ENCODE data around the gene MPRIP.
A peak's percentile ranks its signal among the peaks of the same experiment; 100 is the strongest.
"Not testable (repeated sequence)": the region's sequence is repeated elsewhere in the genome, so short reads cannot be mapped to it uniquely, and the experiment has no call there.

The MPRIP gene

GRCh38 chr17:17013828-17014747, 28.2 kb upstream of the MPRIP start:
- not testable (repeated sequence) for DNase-seq

- not testable (repeated sequence) for DNase-seq
These were observed 27.5 kb upstream of the MPRIP start for GRCh38 chr17:17014748-17015124.

DNA sequence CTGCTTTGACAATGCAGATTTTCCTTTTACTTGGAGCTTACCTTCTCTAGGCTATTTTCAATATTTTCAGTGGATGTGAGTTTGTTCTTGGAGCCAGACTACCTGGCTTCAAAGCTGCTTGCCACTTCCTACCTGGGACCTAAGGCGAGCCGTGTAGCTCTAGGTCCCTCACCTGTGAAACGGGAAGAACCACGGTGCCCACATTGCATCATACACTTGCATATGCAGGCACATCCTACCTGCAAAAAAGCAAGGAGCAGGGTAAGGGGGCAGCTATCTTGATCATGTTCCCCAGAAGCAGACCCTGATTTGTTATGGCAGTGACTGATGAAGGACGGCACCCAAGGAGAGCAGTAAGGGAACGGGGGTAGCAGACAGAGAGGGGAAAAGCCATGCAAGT, 27.0 kb upstream of the MPRIP start:
- DNase-seq: no peak

DNA sequence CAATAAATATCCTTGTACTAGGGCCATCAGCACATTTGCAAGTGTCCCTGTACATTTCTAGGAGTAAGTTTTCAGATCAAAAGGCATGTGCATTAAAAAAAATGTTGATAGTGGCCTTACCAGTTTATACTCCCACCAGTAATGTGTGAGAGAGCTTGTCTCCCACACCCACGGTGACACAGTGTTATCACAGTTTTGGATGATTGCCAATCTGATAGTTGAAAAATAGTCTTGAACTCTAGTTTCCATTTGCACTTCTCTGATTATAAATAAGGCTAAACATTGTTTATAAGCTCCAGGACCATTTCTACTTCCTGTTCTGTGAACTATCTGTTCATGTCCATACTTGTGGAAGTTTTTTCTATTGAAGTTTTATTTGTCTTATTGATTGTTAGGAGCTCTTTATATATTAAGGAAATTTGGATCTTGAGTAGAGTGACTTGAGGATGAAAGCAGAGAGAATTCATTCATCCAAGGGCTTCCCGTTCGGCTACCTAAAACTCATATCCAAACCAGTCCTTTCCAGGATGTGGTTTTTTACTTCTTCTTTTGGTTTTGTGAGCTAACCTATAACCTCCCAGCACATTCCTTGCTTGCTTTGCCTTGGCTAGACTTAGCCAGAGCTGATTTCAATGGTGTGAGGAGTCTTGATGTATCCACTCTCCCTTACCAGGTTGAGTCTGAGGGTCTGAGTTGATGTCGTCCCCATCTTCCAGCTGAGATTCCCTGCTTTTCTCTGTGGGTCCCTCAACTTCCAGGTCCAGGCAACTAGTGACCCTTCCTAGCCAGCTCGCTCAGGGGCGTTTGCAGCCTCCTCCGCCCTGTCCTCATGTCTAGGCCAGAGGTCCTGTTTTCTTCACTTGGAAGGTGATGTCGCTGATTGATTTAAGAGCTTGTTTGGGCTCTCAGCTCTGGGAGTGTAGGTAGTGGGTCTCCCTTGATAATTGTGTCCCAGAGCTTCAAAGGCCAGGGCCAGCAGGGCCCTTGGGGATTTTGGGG, 25.8 kb upstream of the MPRIP start:
- peak; percentile 57 for DNase-seq

DNA sequence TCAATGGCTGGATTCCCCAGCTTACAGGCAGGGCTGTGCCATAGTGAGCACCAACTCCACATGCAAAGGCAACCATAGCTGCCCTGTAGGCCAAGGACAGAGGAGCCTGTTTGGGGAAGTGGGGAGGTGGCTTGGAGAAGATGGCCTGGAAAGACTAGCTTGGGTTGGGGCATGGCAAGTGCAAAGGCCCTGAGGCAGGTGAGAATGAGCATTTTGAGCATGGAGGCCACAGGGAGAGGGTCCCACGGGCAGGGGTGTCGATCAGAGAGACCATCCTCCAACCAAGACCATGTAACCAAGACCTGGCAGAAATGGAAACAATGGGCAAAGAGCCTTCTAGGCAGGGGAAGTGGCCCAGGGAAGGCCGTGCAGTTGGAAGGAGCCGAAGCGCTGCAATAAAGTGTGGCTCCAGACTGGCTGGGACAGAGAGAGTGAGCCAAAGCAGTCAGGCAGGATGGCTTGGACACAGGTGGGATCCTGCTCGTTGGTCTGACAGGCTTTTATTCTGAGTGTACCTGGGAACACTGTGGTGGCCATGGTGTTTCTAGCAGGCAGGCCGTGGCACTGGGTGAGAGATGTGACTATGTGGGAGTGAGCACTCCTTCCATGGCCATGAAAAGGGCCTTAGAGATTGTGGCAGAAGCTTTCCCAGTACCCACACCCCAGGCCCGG, 24.8 kb upstream of the MPRIP start:
- DNase-seq: no peak

DNA sequence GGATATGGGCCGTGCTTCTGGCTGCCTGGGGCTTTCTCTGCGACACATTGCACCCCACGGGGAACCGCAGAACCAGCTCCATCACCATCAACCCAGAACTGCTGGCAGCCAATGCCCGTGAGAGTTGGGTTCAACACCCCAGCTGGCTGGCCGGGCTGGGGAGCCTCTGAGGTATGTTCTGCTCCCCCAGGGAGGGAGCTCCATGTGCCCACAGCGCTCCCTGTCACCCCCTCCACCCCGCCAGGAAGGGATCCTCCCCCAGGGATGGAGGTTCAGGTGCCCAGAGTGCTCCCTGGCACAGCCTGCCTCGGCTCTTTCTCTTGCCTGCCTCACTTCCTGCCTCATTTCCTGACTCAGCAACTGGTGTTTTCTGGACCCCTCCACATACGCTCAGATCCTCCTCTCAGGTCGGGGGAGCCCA, 24.2 kb upstream of the MPRIP start:
- DNase-seq: no peak

DNA sequence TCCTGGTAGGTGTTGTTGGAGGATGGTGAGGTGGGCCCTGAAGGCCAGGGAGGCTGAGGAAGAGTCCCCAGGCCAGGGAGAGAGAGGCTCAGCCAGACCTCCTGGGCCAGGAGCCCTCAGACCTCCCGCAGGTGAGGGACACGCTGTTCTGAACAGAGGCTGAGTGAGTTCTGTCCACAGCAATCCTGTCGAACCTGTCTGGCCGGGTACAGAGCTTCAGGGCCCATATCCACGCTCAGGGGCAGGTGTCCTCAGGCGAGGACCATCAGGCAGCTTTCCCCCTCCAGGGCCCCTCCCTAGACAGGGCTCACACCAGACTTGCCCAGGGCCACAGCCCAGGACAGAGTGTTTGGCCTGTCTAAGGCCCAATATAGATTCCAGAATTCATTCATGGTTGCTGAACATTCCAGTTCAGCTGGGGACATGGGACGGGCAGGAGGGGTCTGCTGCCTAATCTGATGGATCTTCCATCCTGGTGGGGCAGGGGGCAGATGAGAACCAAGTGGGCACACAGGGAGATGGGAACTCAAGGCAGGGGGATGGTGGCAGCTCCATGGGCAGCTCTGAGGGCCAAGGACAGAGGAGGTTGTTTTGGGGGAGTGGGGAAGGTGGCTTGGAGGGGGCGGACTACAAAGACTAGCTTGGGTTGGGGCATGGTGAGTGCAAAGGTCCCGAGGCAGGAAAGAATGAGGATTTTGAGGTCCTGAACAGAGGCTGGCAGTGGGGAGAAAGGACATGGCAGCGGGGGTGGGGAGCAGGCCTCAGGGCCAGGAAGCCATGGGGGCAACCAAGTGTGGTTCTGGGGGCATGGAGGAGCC, 23.4 kb upstream of the MPRIP start:
- no peak for DNase-seq

GRCh38 chr17:17019430-17019762, 22.9 kb upstream of the MPRIP start:
- DNase-seq: no peak

DNA sequence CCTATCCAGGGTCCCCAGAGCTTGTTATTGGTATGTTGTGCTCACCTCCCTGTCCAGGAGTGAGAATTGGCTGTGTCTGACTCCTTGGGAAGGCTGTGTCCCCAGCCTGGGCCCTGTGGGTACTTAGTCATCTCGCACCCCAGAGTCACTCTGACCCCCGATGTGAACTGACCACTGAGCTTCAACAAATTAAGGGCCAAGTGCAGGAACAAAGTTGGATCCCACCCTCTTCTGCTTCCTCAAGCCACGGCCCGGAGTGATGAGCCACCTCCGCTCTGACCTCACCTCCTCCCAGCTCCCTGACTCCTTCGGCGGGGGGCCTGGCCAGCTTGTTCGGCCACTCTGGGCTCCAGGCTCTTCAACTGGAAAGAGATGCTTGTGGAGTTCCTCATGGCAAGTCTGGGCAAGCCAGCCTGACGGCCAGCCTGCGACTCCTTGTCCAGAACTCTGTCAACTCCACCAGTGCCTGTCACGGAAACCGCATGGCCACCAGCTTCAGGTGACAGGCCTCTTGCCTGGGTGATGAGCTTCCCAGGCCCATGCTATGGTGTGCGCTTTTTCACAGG, 22.3 kb upstream of the MPRIP start:
- no peak for DNase-seq

DNA sequence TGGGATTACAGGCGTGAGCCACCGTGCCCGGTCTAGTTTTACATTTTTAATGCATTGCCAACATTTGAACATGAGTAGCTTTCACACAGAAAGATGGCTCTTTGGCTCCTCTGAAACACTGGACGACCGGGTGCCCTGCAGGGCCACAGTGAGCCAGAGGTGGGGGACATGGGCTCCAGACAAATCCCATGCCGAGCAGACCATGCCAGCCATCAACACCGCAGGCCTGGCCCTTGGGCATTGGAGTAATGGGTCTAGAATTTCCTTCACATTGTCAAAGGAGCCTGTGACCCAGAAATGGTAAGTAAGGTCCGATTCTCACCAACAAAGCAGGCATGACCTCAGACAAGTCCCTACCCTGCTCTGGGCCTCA, 21.4 kb upstream of the MPRIP start:
- DNase-seq: no peak

DNA sequence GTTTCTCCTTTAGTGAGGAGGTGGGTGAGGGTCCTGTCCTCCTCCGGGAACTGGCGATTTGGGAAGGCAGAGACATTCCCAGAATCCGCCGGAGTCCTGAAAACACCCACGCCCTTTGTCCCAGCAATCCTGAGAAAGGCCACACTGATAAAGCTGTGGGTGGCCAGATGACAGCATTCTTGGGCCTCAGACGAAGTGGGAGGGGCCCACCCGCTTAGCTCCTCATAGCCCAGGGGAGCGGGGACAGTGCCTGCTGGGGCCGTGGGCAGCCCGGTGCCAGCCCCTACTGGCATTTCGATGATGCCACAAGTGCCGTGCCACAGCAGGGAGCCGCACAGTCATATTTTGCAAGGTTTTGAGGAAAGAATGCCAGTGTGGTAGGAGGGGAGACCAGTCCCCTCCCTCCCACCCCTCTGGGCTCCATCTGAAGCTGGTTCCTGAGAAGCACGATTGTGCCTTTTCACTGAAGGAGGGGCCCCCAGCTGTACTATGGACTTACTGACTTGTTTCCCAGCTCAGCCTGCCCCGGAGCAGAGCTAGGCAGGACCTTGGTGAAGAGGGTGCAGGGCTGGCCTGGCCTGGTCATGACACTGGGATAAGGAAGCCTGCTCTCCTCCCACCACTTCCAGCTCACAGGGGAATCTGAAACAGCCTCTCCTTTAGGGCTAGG, 20.9 kb upstream of the MPRIP start:
- no peak for DNase-seq

DNA sequence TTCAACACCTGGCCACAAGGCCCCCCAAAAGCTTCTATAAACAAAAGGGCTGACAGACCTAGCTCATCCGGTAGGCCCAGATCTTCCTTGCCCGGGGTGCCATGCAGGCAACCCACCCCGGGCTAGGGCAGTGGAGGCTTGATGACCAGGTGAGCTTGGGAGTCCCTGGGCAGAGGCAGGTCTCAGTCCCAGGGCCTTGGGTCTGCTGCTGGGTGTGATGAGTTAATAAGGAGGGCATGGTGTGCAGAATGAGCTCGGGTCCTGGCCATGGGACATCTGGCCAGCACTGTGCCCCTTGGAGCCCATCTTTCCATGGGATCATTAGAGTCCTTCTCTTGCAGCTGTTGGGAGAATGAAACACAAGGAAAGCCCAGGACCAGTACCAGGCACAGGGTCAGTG, 20.2 kb upstream of the MPRIP start:
- DNase-seq: no peak

- DNase-seq: no peak
These were observed 19.8 kb upstream of the MPRIP start for GRCh38 chr17:17022456-17022855.

GRCh38 chr17:17024778-17025300, 17.4 kb upstream of the MPRIP start:
- DNase-seq: no peak

DNA sequence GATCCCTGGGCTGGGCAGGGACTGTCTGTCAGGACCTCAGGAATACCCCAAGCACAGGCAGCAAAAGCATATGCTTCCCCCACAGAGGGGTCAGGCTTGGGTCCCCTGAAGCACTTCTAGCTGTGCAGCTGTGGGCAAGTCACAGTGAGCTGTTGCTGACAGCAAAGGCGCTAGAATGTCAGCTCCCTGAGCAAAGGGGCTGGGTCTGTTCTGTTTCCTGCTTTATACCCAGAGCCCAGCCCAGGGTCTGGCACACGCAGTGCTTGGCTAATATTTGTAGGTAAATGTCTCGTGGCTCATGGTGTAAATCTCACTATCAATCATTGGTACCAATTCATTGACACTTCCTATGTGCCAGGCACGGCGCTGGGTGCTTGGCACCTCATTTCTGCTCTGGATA, 16.6 kb upstream of the MPRIP start:
- DNase-seq: no peak

DNA sequence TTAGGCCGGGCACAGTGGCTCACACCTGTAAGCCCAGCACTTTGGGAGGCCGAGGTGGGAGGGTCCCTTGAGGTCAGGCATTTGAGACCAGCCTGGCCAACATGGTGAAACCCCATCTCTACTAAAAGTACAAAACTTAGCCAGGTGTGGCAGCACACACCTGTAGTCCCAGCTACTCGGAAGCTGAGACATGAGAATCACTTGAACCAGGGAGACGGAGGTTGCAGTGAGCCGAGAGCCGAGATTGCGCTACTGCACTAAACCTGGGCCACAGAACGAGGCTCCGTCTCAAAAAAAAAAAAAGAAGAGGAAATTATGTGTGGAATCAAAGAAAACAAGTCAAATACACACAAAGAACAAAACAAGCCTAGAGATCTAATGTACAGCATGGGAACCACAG, 16.1 kb upstream of the MPRIP start:
- no peak for DNase-seq

GRCh38 chr17:17027442-17028058, 14.7 kb upstream of the MPRIP start:
- no peak for DNase-seq

DNA sequence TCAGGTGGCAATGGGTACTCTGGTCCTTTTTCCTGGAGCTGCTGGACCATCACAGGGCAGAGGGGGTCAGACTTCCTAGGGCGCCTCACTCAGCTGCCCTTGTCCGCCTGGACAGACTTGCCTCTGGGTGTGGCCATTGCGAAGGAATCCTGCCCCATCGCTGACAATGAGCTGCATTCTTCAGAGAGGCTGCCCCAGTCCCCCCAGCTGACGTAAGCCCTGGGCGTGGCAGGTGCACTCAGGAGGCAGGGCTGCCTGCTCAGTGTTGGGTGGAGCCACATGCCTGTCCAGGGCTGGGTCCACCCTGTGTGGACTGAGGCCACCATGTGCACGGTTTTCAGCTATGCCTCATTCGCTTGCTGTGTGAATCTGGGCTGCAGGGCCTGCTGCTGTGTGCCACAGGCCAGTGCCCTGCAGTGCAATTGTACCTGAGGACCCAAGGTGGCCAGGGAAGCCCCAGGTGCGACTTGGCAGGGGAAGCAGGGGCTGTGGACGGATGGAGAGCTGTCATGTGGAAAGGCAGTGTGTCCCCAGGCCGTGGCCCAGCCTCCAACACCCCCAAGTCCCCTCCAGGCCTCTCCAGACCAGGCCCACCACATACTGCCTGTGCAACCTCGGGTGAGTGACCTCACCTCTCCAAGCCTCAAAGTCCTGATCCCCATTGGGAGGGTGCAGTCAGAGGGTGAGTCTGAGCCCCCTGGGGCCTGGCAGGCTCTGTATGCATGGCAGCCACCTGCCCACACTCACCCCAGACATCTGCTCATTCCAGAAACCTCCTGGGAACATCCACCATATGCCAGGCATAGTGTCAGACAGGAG, 14.0 kb upstream of the MPRIP start:
- no peak for DNase-seq

- DNase-seq: no peak
These were observed 13.2 kb upstream of the MPRIP start for GRCh38 chr17:17028878-17029535.

Data from GDM1 (cell line).